CD14-positive monocyte (primary cell): ENCODE data around the gene GPANK1. TPM values are rescaled to one million over a fixed set of nuclear protein-coding genes. Genes with fewer than 3 reads are reported as not detected.

Source experiments
- DNase-seq, 3 donors: peaks; one replicate each; pipeline ENCODE4 v3.0.0-alpha.2; 2011 to 2022
- H2AFZ ChIP-seq: 2 replicates; pipeline ENCODE4 v1.6.0; 2012; ENCODE audit warnings: mild to moderate bottlenecking, low read depth, low read length, inconsistent platforms; ENCODE audit not compliant: insufficient read depth, poor library complexity, severe bottlenecking
- H3K27ac ChIP-seq, 2 donors: 1 replicate in 1 of 2; 2 replicates in 1 of 2; pipeline ENCODE4 v1.5.1; 2012 to 2013; ENCODE audit warnings: low read length in 2 of 2, control low read depth in 1 of 2, inconsistent platforms in 1 of 2, low read depth in 1 of 2, mild to moderate bottlenecking in 1 of 2
- H3K27me3 ChIP-seq, 2 donors: one replicate each; pipeline versions ENCODE4 v1.6.0 to v1.6.1; 2011 to 2013; ENCODE audit warnings: low read length in 2 of 2; ENCODE audit not compliant: control insufficient read depth in 2 of 2, insufficient read depth in 2 of 2
- H3K36me3 ChIP-seq, 2 donors: replicated peaks in 1 of 2; 1 replicate in 1 of 2; 2 replicates in 1 of 2; pipeline versions ENCODE4 v1.5.1 to v1.6.1; 2012 to 2013; ENCODE audit warnings: low read length in 2 of 2, control low read depth in 1 of 2, inconsistent platforms in 1 of 2, mild to moderate bottlenecking in 1 of 2; ENCODE audit not compliant: insufficient read depth in 2 of 2, control insufficient read depth in 1 of 2
- H3K4me1 ChIP-seq, 2 donors: 1 replicate in 1 of 2; 2 replicates in 1 of 2; pipeline versions ENCODE4 v1.5.1 to v1.6.1; 2012 to 2013; ENCODE audit warnings: low read length in 2 of 2, control low read depth in 1 of 2, inconsistent platforms in 1 of 2, mild to moderate bottlenecking in 1 of 2, moderate library complexity in 1 of 2; ENCODE audit not compliant: insufficient read depth in 2 of 2, control insufficient read depth in 1 of 2
- H3K4me2 ChIP-seq: replicated peaks from 2 replicates; pipeline ENCODE3; 2012; ENCODE audit warnings: low read length, moderate library complexity, mild to moderate bottlenecking; ENCODE audit not compliant: poor library complexity, severe bottlenecking; ENCODE audit errors: extremely low read depth
- H3K4me3 ChIP-seq, 3 experiments: fragments of 200-600 bp in 1 of 3; sonication (generic) in 1 of 3; replicated peaks in 1 of 3; 1 replicate in 2 of 3; 2 replicates in 1 of 3; pipeline ENCODE4 v1.5.1; 2011 to 2013; ENCODE audit warnings: low read length in 3 of 3, mild to moderate bottlenecking in 3 of 3, control low read depth in 2 of 3, low read depth in 2 of 3, inconsistent platforms in 1 of 3, moderate library complexity in 1 of 3
- H3K79me2 ChIP-seq: 2 replicates; pipeline ENCODE4 v1.6.0; 2012; ENCODE audit warnings: mild to moderate bottlenecking, control low read depth, inconsistent platforms, low read length, moderate library complexity; ENCODE audit not compliant: insufficient read depth
- H3K9ac ChIP-seq: 2 replicates; pipeline ENCODE4 v1.6.0; 2017; ENCODE audit warnings: low read length, mild to moderate bottlenecking; ENCODE audit not compliant: insufficient read depth, poor library complexity, severe bottlenecking
- H3K9me3 ChIP-seq, 2 donors: replicated peaks in 1 of 2; 1 replicate in 1 of 2; 2 replicates in 1 of 2; pipeline versions ENCODE4 v1.5.1 to v1.6.1; 2012 to 2013; ENCODE audit warnings: low read length in 2 of 2, control low read depth in 1 of 2; ENCODE audit not compliant: control insufficient read depth in 1 of 2, insufficient read depth in 1 of 2
- H4K20me1 ChIP-seq: 2 replicates; pipeline ENCODE4 v1.6.0; 2012; ENCODE audit warnings: mild to moderate bottlenecking, low read length, control low read depth, moderate library complexity; ENCODE audit not compliant: insufficient read depth
- H3K27ac Mint-ChIP-seq, 7 donors: one replicate each; pipeline ENCODE4 v1.8.0; 2020; ENCODE audit warnings: mild to moderate bottlenecking in 7 of 7, mixed read lengths in 7 of 7, moderate library complexity in 6 of 7, inconsistent platforms in 2 of 7
- H3K27me3 Mint-ChIP-seq, 3 donors: one replicate each; pipeline ENCODE4 v1.8.0; 2021 to 2022; ENCODE audit warnings: low read depth in 3 of 3, mild to moderate bottlenecking in 3 of 3, mixed read lengths in 3 of 3, moderate library complexity in 3 of 3, inconsistent platforms in 1 of 3
- H3K36me3 Mint-ChIP-seq, 2 donors: one replicate each; pipeline ENCODE4 v1.8.0; 2020; ENCODE audit warnings: mixed read lengths in 2 of 2, inconsistent platforms in 1 of 2, mild to moderate bottlenecking in 1 of 2
- H3K4me1 Mint-ChIP-seq: one replicate; pipeline ENCODE4 v1.8.0; 2020; ENCODE audit warnings: mild to moderate bottlenecking, mixed read lengths
- H3K4me3 Mint-ChIP-seq, 2 donors: one replicate each; pipeline ENCODE4 v1.8.0; 2020; ENCODE audit warnings: mild to moderate bottlenecking in 2 of 2, mixed read lengths in 2 of 2, moderate library complexity in 1 of 2
- H3K9me3 Mint-ChIP-seq, 7 donors: one replicate each; pipeline ENCODE4 v1.8.0; 2020 to 2022; ENCODE audit warnings: mixed read lengths in 7 of 7, mild to moderate bottlenecking in 6 of 7, moderate library complexity in 6 of 7, inconsistent platforms in 2 of 7
- WGBS: methylation state at CpG from one replicate; pipeline ENCODE4 v1.1.5; 2013; ENCODE audit warnings: missing lambda C conversion rate; ENCODE audit not compliant: insufficient coverage; 5-methylcytosine and 5-hydroxymethylcytosine counted together
- intact Hi-C, 2 donors: fragments of 100-400 bp; cut with micrococcal nuclease; formaldehyde crosslinking; loops; one replicate each; pipeline versions ENCODE4 v1.15.0 to v1.15.1; 2023
- polyA plus RNA-seq, 3 donors: library from polyadenylated mRNA; depleted of rRNA in 1 of 3; unstranded in 2 of 3; stranded (reverse) in 1 of 3; fragments of 300-500 nt in 2 of 3; fragments of >200 nt in 1 of 3; fragmentation: Illumina TruSeq in 2 of 3; gene quantifications; 1 replicate in 2 of 3; 2 replicates in 1 of 3; pipeline ENCODE4 v1.2.3, GENCODE V29; 2012 to 2021
- TF ChIP-seq, protein P1 (sequence below): fragments of 200-600 bp; IDR thresholded peaks from one replicate; pipeline ENCODE4 v1.8.0; 2022; ENCODE audit warnings: antibody characterized with exemption, mild to moderate bottlenecking

The GPANK1 gene
- polyA plus RNA-seq, 3 donors: 10.8 to 13.9 (median 12.0) TPM

DNA sequence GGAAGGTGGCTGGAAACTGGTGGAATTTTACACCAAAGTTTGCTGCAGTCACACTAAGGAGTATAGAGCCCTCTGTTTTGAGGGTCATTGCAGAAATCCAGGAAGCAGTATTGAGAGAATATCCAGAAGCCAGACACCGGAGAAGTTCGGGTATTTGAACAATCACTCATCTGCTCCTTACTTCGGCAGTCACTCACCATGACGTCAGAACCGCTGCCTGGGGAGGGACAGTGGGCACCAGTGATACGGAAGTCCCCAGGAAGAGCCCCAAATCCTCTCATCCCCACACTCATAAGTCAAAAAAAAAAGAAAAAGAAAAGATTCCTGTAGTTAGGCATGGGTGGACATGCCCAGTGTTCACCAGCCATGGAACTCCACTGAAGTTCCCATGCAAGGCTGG lies 12.1 kb upstream of the GPANK1 start:
- H3K4me1 ChIP-seq: peaks cover 16 to 18% of the 10 kb centered on the region in 2 donors
- no peak overlapping the region for H3K27ac ChIP-seq
- H3K27me3 ChIP-seq: no peaks in the 10 kb centered on the region
- no peak overlapping the region for H3K4me2 ChIP-seq
- no peak for DNase-seq
- no peaks in the 10 kb centered on the region for H4K20me1 ChIP-seq
- H3K9me3 ChIP-seq: no peaks in the 10 kb centered on the region
- H3K4me3 ChIP-seq: no peak overlapping the region
- Mint-ChIP-seq H3K4me3 (no peak overlapping the region), H3K4me1 (peaks cover 26% of the 10 kb centered on the region), H3K9me3 (peaks cover 0 to 4% (median 0%) of the 10 kb centered on the region in 7 donors), H3K36me3 (peaks cover 23 to 27% of the 10 kb centered on the region in 2 donors), H3K27me3 (peaks cover 3 to 6% (median 5%) of the 10 kb centered on the region in 3 donors), H3K27ac (no peak overlapping the region)
- H2AFZ ChIP-seq: no peak overlapping the region
- WGBS: 85% methylated on average over 4 of the region's 6 CpGs
- intact Hi-C loops: loop anchor here (5.0 to 10.0 kb wide), 2 partner anchors 90 to 278 kb away; partner anchors contain the start of genes NELFE (in 1 of the 2) and SKIC2 (in 1 of the 2)
- H3K9ac ChIP-seq: no peak overlapping the region
- TF ChIP-seq, protein P1, sequence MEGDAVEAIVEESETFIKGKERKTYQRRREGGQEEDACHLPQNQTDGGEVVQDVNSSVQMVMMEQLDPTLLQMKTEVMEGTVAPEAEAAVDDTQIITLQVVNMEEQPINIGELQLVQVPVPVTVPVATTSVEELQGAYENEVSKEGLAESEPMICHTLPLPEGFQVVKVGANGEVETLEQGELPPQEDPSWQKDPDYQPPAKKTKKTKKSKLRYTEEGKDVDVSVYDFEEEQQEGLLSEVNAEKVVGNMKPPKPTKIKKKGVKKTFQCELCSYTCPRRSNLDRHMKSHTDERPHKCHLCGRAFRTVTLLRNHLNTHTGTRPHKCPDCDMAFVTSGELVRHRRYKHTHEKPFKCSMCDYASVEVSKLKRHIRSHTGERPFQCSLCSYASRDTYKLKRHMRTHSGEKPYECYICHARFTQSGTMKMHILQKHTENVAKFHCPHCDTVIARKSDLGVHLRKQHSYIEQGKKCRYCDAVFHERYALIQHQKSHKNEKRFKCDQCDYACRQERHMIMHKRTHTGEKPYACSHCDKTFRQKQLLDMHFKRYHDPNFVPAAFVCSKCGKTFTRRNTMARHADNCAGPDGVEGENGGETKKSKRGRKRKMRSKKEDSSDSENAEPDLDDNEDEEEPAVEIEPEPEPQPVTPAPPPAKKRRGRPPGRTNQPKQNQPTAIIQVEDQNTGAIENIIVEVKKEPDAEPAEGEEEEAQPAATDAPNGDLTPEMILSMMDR: no peak
- no peaks in the 10 kb centered on the region for H3K79me2 ChIP-seq
- H3K36me3 ChIP-seq: peaks cover 14 to 22% of the 10 kb centered on the region in 2 donors

GRCh38 chr6:31676322-31676903 lies 11.6 kb upstream of the GPANK1 start:
- no peak overlapping the region for H3K9ac ChIP-seq
- intact Hi-C loops: loop anchor here (5.0 to 10.0 kb wide), 2 partner anchors 91 to 278 kb away; partner anchors contain the start of genes NELFE (in 1 of the 2) and SKIC2 (in 1 of the 2)

More at GRCh38 chr6:31676322-31676903, 11.6 kb upstream of the GPANK1 start:
- Mint-ChIP-seq H3K4me3 (no peak overlapping the region), H3K27ac (peak overlapping the region in 3 of 7 donors; percentile 1 to 41 (median 12)), H3K27me3 (peaks cover under 1 to 5% (median 2%) of the 10 kb centered on the region in 3 donors), H3K4me1 (peaks cover 21% of the 10 kb centered on the region), H3K9me3 (peaks cover 0 to 6% (median 0%) of the 10 kb centered on the region in 7 donors), H3K36me3 (peaks cover 28 to 32% of the 10 kb centered on the region in 2 donors)
- TF ChIP-seq, protein P1: no peak
- WGBS: 42% methylated on average over 4 of the region's 4 CpGs
- Histone ChIP-seq H2AFZ (no peak overlapping the region), H3K4me2 (no peak overlapping the region), H3K4me3 (no peak overlapping the region), H3K36me3 (peaks cover 19 to 27% of the 10 kb centered on the region in 2 donors), H4K20me1 (no peaks in the 10 kb centered on the region), H3K27ac (no peak overlapping the region), H3K79me2 (no peaks in the 10 kb centered on the region), H3K4me1 (peaks cover 12 to 14% of the 10 kb centered on the region in 2 donors), H3K9me3 (no peaks in the 10 kb centered on the region), H3K27me3 (no peaks in the 10 kb centered on the region)
- DNase-seq: no peak
